ENCODE measurements around the gene TEKTIP1. TPM values are rescaled to one million over a fixed set of nuclear protein-coding genes. Genes with fewer than 3 reads are reported as not detected.

TEKTIP1 gene
- total RNA-seq, 2 donors from 2014 or later, result 5.0 to 8.4 TPM

DNA sequence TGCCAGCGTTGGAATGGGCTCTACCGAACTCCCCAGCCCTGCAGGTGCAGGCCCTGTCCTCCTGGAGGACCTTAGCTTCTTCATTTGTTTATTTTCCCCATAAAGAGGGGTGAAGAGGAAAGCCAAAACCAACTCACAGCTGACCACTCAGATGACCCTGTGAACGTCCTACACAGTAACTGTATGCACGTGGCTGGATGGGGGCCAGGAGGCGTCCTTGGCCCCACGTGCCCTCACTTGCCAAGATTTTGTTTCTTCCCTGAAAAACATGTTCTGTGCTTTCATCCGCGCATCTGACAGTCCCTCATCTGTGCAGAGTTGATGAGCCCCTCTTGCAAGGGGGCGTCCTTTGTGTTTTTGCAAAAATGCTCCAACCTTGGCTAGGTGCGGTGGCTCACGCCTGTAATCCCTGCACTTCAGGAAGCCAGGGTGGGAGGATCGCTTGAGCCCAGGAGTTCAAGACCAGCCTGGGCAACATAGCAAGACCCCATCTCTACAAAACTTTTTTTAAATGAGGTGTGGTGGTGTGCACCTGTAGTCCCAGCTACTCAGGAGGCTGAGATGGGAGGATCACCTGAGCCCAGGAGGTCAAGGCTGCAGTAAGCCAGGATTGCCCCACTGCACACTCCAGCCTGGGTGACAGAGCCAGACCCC lies 5.3 kb upstream of the TEKTIP1 start:
- DNase-seq (no peak), ATAC-seq (no peak)
- Mint-ChIP-seq H3K4me3 (no peak overlapping the region), H3K4me1 (peaks cover 7% of the 10 kb centered on the region), H3K27ac (no peak overlapping the region), H3K36me3 (ENCODE audit: low read depth) (no peaks in the 10 kb centered on the region), H3K27me3 (no peaks in the 10 kb centered on the region)
- no peaks in the 10 kb centered on the region for H3K9me3 ChIP-seq (ENCODE audit: control insufficient read depth, low read length, poor library complexity, severe bottlenecking)

- Mint-ChIP-seq H3K4me3 (peak overlapping the region; percentile 49), H3K27ac (peak overlapping the region; percentile 74), H3K27me3 (no peaks in the 10 kb centered on the region), H3K36me3 (ENCODE audit: low read depth) (no peaks in the 10 kb centered on the region), H3K4me1 (peaks cover 7% of the 10 kb centered on the region)
- no peaks in the 10 kb centered on the region for H3K9me3 ChIP-seq (ENCODE audit: control insufficient read depth, low read length, poor library complexity, severe bottlenecking)
- no peak for ATAC-seq
- DNase-seq, result no peak
Observed at GRCh38 chr19:3534375-3535234, 4.4 kb upstream of the TEKTIP1 start.

GRCh38 chr19:3535235-3535535 lies 3.8 kb upstream of the TEKTIP1 start:
- H3K9me3 ChIP-seq (ENCODE audit: control insufficient read depth, low read length, poor library complexity, severe bottlenecking), result no peaks in the 10 kb centered on the region
- Mint-ChIP-seq H3K27me3 (no peaks in the 10 kb centered on the region), H3K4me3 (peak overlapping the region; percentile 49), H3K4me1 (peaks cover 7% of the 10 kb centered on the region), H3K27ac (no peak overlapping the region), H3K36me3 (ENCODE audit: low read depth) (no peaks in the 10 kb centered on the region)
- ATAC-seq, result no peak
- DNase-seq, result no peak

DNA sequence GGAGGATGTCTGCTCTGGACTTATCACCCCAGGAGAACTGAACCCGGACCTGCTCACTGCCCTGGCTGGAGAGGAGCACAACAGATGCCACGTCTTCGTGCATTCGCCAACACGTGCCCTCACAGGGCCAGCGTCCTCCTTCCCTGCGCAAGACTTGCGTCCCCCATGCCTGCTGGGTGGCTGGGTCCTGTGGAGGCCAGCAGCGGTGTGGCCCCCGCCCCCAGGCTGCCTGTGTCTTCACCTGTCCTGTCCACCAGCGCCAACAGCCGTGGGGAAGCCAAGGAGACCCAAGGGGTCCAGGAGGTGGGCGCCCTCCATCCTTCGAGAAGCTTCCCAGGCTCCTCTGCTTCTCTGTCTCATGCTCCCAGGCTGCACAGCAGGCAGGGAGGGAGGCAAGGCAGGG lies 3.4 kb upstream of the TEKTIP1 start:
- DNase-seq (no peak), ATAC-seq (no peak)
- Mint-ChIP-seq H3K36me3 (ENCODE audit: low read depth) (no peaks in the 10 kb centered on the region), H3K27ac (no peak overlapping the region), H3K27me3 (no peaks in the 10 kb centered on the region), H3K4me1 (peaks cover 7% of the 10 kb centered on the region), H3K4me3 (no peak overlapping the region)
- no peaks in the 10 kb centered on the region for H3K9me3 ChIP-seq (ENCODE audit: control insufficient read depth, low read length, poor library complexity, severe bottlenecking)

DNA sequence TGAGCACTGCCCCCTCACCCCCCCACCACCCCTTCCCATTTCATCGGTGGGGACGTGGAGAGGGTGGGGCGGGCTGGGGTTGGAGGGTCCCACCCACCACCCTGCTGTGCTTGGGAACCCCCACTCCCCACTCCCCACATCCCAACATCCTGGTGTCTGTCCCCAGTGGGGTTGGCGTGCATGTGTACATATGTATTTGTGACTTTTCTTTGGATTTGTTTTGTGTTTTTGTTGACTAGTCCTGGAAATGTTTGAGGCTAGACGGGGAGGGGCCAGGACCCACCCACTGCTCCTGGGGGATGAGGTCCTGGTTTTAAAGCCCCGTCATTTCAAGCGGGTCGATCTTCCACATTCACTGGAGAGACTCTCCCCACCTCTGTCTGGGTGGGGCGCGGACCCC lies 3.0 kb upstream of the TEKTIP1 start:
- Mint-ChIP-seq H3K27me3 (no peaks in the 10 kb centered on the region), H3K4me3 (no peak overlapping the region), H3K36me3 (ENCODE audit: low read depth) (no peaks in the 10 kb centered on the region), H3K4me1 (peaks cover 7% of the 10 kb centered on the region), H3K27ac (peak overlapping the region; percentile 21)
- DNase-seq (no peak), ATAC-seq (no peak)
- no peaks in the 10 kb centered on the region for H3K9me3 ChIP-seq (ENCODE audit: control insufficient read depth, low read length, poor library complexity, severe bottlenecking)

DNA sequence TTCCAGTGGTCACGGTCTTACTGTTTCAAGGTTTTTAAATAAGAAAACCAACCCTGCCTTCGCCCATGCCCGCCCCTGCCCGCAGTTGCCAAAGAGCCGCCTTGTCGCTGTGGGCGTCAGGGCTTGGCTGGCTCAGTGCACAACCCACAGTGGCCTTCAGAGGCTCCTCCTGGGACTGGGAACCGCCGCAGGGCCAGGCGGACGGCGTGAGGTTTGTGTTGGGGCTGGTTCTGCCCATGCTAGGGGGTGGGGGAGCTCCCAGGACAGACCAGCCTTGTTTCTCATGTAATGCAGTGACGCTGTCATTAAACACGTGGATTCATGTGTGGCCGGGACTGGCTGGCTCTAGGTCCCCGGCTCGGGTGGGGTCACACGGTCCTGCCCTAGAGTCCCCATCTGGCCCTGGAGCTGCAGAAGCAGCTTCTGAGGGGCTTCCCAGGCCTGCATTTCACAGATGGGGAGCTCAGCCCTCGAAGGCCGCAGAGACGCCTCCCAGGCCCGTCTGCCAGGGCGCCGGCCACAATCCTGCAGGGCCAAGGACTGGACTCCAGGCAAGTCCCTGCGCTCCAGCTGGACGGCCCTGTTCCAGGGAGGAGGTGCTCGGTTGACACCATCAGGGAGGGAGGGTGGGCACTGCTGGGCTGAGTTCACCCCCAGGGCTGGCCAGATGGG lies 2.4 kb upstream of the TEKTIP1 start:
- peak overlapping the region; percentile 21 for H3K27ac Mint-ChIP-seq
- no peaks in the 10 kb centered on the region for H3K9me3 ChIP-seq (ENCODE audit: control insufficient read depth, low read length, poor library complexity, severe bottlenecking)
- DNase-seq (no peak), ATAC-seq (no peak)
- peaks cover 7% of the 10 kb centered on the region for H3K4me1 Mint-ChIP-seq
- H3K27me3 Mint-ChIP-seq, result no peaks in the 10 kb centered on the region
- no peak overlapping the region for H3K4me3 Mint-ChIP-seq
- H3K36me3 Mint-ChIP-seq (ENCODE audit: low read depth), result no peaks in the 10 kb centered on the region

DNA sequence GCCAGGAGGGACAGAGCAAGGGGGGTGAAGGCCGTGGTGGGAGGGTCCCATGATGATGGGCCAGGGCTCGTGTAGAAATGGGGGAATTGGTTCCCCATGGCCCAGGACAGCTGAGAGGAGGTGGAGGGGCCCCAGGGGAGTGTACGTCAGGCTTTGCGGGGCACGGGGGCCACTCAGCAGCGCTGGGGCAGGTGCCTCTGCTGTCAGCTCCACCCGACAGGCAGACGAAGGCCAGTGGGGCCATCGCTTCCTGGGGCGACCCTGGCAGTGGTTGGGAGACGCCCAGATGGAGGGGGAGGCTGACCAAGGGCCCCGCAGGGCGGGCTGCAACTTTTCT lies 1.9 kb upstream of the TEKTIP1 start:
- H3K27ac Mint-ChIP-seq, result no peak overlapping the region
- DNase-seq, result no peak
- H3K9me3 ChIP-seq (ENCODE audit: control insufficient read depth, low read length, poor library complexity, severe bottlenecking), result no peaks in the 10 kb centered on the region
- H3K27me3 Mint-ChIP-seq, result no peaks in the 10 kb centered on the region
- no peaks in the 10 kb centered on the region for H3K36me3 Mint-ChIP-seq (ENCODE audit: low read depth)
- H3K4me1 Mint-ChIP-seq, result peaks cover 7% of the 10 kb centered on the region
- peak overlapping the region; percentile 34 for H3K4me3 Mint-ChIP-seq
- no peak for ATAC-seq

GRCh38 chr19:3537438-3538240 lies 1.3 kb upstream of the TEKTIP1 start:
- no peaks in the 10 kb centered on the region for H3K27me3 Mint-ChIP-seq
- ATAC-seq (peak; percentile 16), DNase-seq (no peak)
- H3K4me3 Mint-ChIP-seq, result peak overlapping the region; percentile 34
- no peaks in the 10 kb centered on the region for H3K9me3 ChIP-seq (ENCODE audit: control insufficient read depth, low read length, poor library complexity, severe bottlenecking)
- H3K4me1 Mint-ChIP-seq, result peaks cover 7% of the 10 kb centered on the region
- no peaks in the 10 kb centered on the region for H3K36me3 Mint-ChIP-seq (ENCODE audit: low read depth)
- no peak overlapping the region for H3K27ac Mint-ChIP-seq

DNA sequence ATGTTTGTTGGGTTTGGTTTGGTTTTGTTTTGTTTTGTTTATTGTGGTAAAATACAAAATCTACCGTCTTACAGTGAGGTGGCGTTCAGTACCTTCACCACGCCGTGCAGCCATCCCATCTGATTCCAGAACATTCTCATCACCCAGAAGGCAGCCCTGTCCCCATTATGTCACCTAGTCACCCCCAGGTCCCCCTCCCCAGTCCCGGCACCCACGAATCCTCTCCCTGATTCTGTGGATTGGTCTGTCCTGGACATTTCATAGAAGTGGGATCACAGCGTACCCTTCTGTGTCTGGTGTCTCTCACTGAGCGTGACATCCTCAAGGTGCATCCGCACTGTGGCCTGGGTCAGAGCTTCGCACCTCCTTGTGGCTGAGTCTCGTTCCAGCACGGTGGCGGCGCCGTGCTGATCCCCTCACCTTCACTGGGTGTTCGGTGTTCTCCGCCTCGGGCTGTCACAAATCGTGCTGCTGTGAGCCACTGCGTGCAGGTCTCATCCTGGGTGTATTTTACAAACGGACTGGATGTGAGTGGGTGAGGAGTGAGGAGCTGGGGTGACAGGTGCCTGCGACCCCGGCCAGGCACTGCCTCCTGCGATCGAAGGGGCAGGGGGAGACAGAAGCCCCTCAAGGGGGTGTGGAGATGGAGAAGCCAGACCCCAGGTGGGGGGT lies 580 bp upstream of the TEKTIP1 start:
- Mint-ChIP-seq H3K36me3 (ENCODE audit: low read depth) (no peaks in the 10 kb centered on the region), H3K4me1 (peaks cover 7% of the 10 kb centered on the region), H3K27me3 (no peaks in the 10 kb centered on the region), H3K4me3 (no peak overlapping the region), H3K27ac (no peak overlapping the region)
- H3K9me3 ChIP-seq (ENCODE audit: control insufficient read depth, low read length, poor library complexity, severe bottlenecking), result no peaks in the 10 kb centered on the region
- ATAC-seq, result peak; percentile 9
- DNase-seq, result no peak

GRCh38 chr19:3539756-3540118 lies 763 bp downstream of the TEKTIP1 start:
- ATAC-seq, result no peak

GRCh38 chr19:3543150-3544057 lies 4.4 kb downstream of the TEKTIP1 start:
- Mint-ChIP-seq H3K4me1 (peaks cover 8% of the 10 kb centered on the region), H3K36me3 (ENCODE audit: low read depth) (no peaks in the 10 kb centered on the region), H3K27me3 (no peaks in the 10 kb centered on the region), H3K4me3 (no peak overlapping the region), H3K27ac (no peak overlapping the region)
- H3K9me3 ChIP-seq (ENCODE audit: control insufficient read depth, low read length, poor library complexity, severe bottlenecking), result no peaks in the 10 kb centered on the region
- no peak for ATAC-seq
- no peak for DNase-seq

More at GRCh38 chr19:3539756-3540118, 763 bp downstream of the TEKTIP1 start:
- no peaks in the 10 kb centered on the region for H3K36me3 Mint-ChIP-seq (ENCODE audit: low read depth)
- no peak overlapping the region for H3K4me3 Mint-ChIP-seq
- H3K9me3 ChIP-seq (ENCODE audit: control insufficient read depth, low read length, poor library complexity, severe bottlenecking), result no peaks in the 10 kb centered on the region
- DNase-seq, result no peak
- H3K27ac Mint-ChIP-seq, result no peak overlapping the region
- H3K27me3 Mint-ChIP-seq, result no peaks in the 10 kb centered on the region
- peaks cover 3% of the 10 kb centered on the region for H3K4me1 Mint-ChIP-seq

GRCh38 chr19:3544058-3544376 lies 5.0 kb downstream of the TEKTIP1 start:
- Mint-ChIP-seq H3K27ac (no peak overlapping the region), H3K4me1 (peaks cover 8% of the 10 kb centered on the region), H3K4me3 (no peak overlapping the region), H3K36me3 (ENCODE audit: low read depth) (no peaks in the 10 kb centered on the region), H3K27me3 (no peaks in the 10 kb centered on the region)
- no peak for DNase-seq
- H3K9me3 ChIP-seq (ENCODE audit: control insufficient read depth, low read length, poor library complexity, severe bottlenecking), result no peaks in the 10 kb centered on the region
- ATAC-seq, result no peak

All from T-helper 17 cell (primary cell).